WERI-Rb-1 (cell line): ENCODE data around the gene SIAE.

ENCODE experiments used
- DNase-seq: peaks from one replicate; pipeline ENCODE4 v3.0.0-alpha.2; 2020
- H3K27ac ChIP-seq: fragments of 250-450 bp; sonication (Bioruptor Pico); 2 replicates; pipeline ENCODE4 v1.5.1; 2020; ENCODE audit warnings: mild to moderate bottlenecking, moderate library complexity
- H3K27me3 ChIP-seq: fragments of 250-450 bp; sonication (Bioruptor Pico); 2 replicates; pipeline ENCODE4 v1.5.1; 2021; ENCODE audit warnings: mild to moderate bottlenecking, low read depth, moderate library complexity; ENCODE audit not compliant: insufficient read depth, severe bottlenecking
- H3K36me3 ChIP-seq: fragments of 250-450 bp; sonication (Bioruptor Pico); 2 replicates; pipeline ENCODE4 v1.5.1; 2020; ENCODE audit warnings: mild to moderate bottlenecking, moderate library complexity
- H3K4me3 ChIP-seq: 2 replicates; pipeline ENCODE4 v1.5.1; 2011; ENCODE audit warnings: low read depth, mild to moderate bottlenecking, control low read depth, low read length
- H3K9me3 ChIP-seq: fragments of 250-450 bp; sonication (Bioruptor Pico); 2 replicates; pipeline ENCODE4 v1.5.1; 2021; ENCODE audit warnings: mild to moderate bottlenecking, moderate library complexity; ENCODE audit not compliant: severe bottlenecking
- CTCF ChIP-seq: IDR thresholded peaks from 2 replicates; pipeline ENCODE4 v1.5.1; 2011; ENCODE audit warnings: low read depth, mild to moderate bottlenecking, control low read depth, inconsistent platforms, low read length

SIAE gene

GRCh38 chr11:124662106-124662505 is 11.4 kb downstream of the SIAE start:
- no peaks in the 10 kb centered on the region for H3K27me3 ChIP-seq
- no peak overlapping the region for H3K4me3 ChIP-seq
- H3K9me3 ChIP-seq, result no peaks in the 10 kb centered on the region
- no peak overlapping the region for H3K27ac ChIP-seq
- TF ChIP-seq CTCF, result no peak
- no peaks in the 10 kb centered on the region for H3K36me3 ChIP-seq
- DNase-seq, result no peak

GRCh38 chr11:124661553-124661952 is 12.0 kb downstream of the SIAE start:
- no peaks in the 10 kb centered on the region for H3K36me3 ChIP-seq
- DNase-seq, result no peak
- no peak overlapping the region for H3K27ac ChIP-seq
- H3K9me3 ChIP-seq, result no peaks in the 10 kb centered on the region
- H3K4me3 ChIP-seq, result no peak overlapping the region
- TF ChIP-seq CTCF, result no peak
- no peaks in the 10 kb centered on the region for H3K27me3 ChIP-seq

GRCh38 chr11:124658986-124659385 is 14.6 kb downstream of the SIAE start:
- Histone ChIP-seq H3K4me3 (no peak overlapping the region), H3K27me3 (no peaks in the 10 kb centered on the region), H3K36me3 (no peaks in the 10 kb centered on the region), H3K27ac (no peak overlapping the region), H3K9me3 (no peaks in the 10 kb centered on the region)
- TF ChIP-seq CTCF, result no peak
- no peak for DNase-seq

- DNase-seq, result no peak
- Histone ChIP-seq H3K27ac (no peak overlapping the region), H3K27me3 (no peaks in the 10 kb centered on the region), H3K9me3 (no peaks in the 10 kb centered on the region), H3K36me3 (no peaks in the 10 kb centered on the region), H3K4me3 (no peak overlapping the region)
- TF ChIP-seq CTCF, result no peak
Observed at GRCh38 chr11:124658501-124658900, 15.0 kb downstream of the SIAE start.

- Histone ChIP-seq H3K27me3 (no peaks in the 10 kb centered on the region), H3K9me3 (no peaks in the 10 kb centered on the region), H3K27ac (no peak overlapping the region), H3K4me3 (no peak overlapping the region), H3K36me3 (no peaks in the 10 kb centered on the region)
- TF ChIP-seq CTCF, result no peak
- no peak for DNase-seq
Observed at GRCh38 chr11:124657904-124658303, 15.6 kb downstream of the SIAE start.

- Histone ChIP-seq H3K4me3 (no peak overlapping the region), H3K27ac (no peak overlapping the region), H3K9me3 (no peaks in the 10 kb centered on the region), H3K36me3 (no peaks in the 10 kb centered on the region), H3K27me3 (no peaks in the 10 kb centered on the region)
- DNase-seq, result peak; percentile 52
- no peak for TF ChIP-seq CTCF
Observed at GRCh38 chr11:124656774-124657630, 16.5 kb downstream of the SIAE start.
